Heart left ventricle (tissue), 16 donors: ENCODE measurements around the gene NRCAM. TPM values are rescaled to one million over a fixed set of nuclear protein-coding genes. Genes with fewer than 3 reads are reported as not detected.

Experiments used
- ATAC-seq, 4 donors: fragments of 200-7000 bp; cut with Tn5 transposase; one replicate each; pipeline ENCODE4 v1.9.1; 2020 to 2022; ENCODE audit warnings: moderate library complexity in 4 of 4, mild to moderate bottlenecking in 3 of 4, moderate number of reproducible peaks in 1 of 4
- DNase-seq, 5 donors: peaks; one replicate each; pipeline ENCODE4 v3.0.0-alpha.2; 2020
- H3K27ac ChIP-seq, 12 donors: fragments of 200-600 bp; sonication (generic) in 4 of 12; one replicate each; pipeline versions ENCODE4 v1.5.0 to v1.8.0; 2016 to 2022; ENCODE audit warnings: mild to moderate bottlenecking in 2 of 12
- H3K27me3 ChIP-seq, 9 donors: fragments of 200-600 bp; sonication (generic) in 2 of 9; one replicate each; pipeline versions ENCODE4 v1.5.1 to v1.8.0; 2016 to 2022; ENCODE audit warnings: mild to moderate bottlenecking in 3 of 9
- H3K36me3 ChIP-seq, 9 donors: fragments of 200-600 bp; sonication (generic) in 2 of 9; one replicate each; pipeline versions ENCODE4 v1.5.0 to v1.8.0; 2018 to 2022; ENCODE audit warnings: mild to moderate bottlenecking in 2 of 9
- H3K4me1 ChIP-seq, 12 donors: fragments of 200-600 bp; sonication (generic) in 4 of 12; one replicate each; pipeline versions ENCODE4 v1.5.0 to v1.8.0; 2016 to 2022; ENCODE audit warnings: mild to moderate bottlenecking in 3 of 12
- H3K4me3 ChIP-seq, 12 donors: fragments of 200-600 bp; sonication (generic) in 4 of 12; one replicate each; pipeline versions ENCODE4 v1.5.0 to v1.8.0; 2017 to 2022; ENCODE audit warnings: mild to moderate bottlenecking in 9 of 12, moderate library complexity in 4 of 12
- H3K9me3 ChIP-seq, 12 donors: fragments of 200-600 bp; sonication (generic) in 4 of 12; one replicate each; pipeline versions ENCODE4 v1.5.0 to v1.8.0; 2016 to 2022; ENCODE audit warnings: mild to moderate bottlenecking in 1 of 12
- POLR2A ChIP-seq, 2 donors: fragments of 450-650 bp; IDR thresholded peaks; one replicate each; pipeline ENCODE4 v1.6.1; 2017; ENCODE audit warnings: antibody characterized with exemption in 2 of 2, mild to moderate bottlenecking in 2 of 2, moderate library complexity in 2 of 2
- WGBS, 4 donors: extraction: QIAGEN DNeasy Blood & Tissue Kit in 2 of 4; methylation state at CpG; one replicate each; pipeline versions ENCODE4 v1.1.5 to v1.1.7; 2013 to 2018; 5-methylcytosine and 5-hydroxymethylcytosine counted together
- intact Hi-C, 10 donors: fragments of 100-400 bp; cut with DNase I; formaldehyde crosslinking; loops; one replicate each; pipeline versions ENCODE4 v1.11.1 to v1.14.2; 2022
- polyA plus RNA-seq, 2 donors: library from polyadenylated mRNA; stranded (reverse); fragments of 200-250 nt; gene quantifications; one replicate each; pipeline ENCODE4 v1.2.3, GENCODE V29; 2013
- total RNA-seq, 9 donors: library from RNA; depleted of rRNA in 2 of 9; stranded (reverse); fragments of >200 nt in 2 of 9; fragmentation: NEBNext Ultra II Directional in 3 of 9; extraction: Animal tissue kit (Norgen Biotek cat#: 25700) in 3 of 9; gene quantifications; one replicate each; pipeline versions ENCODE4 v1.1.0 to v1.2.4, GENCODE V29; 2016 to 2023
- TF ChIP-seq, protein P1 (sequence below), 12 donors: fragments of 200-600 bp; sonication (generic) in 4 of 12; IDR thresholded peaks; one replicate each; pipeline versions ENCODE4 v1.5.0 to v1.8.0; 2018 to 2022; ENCODE audit warnings: antibody characterized with exemption in 12 of 12, mild to moderate bottlenecking in 5 of 12
- donor health status: ischemic (EF 13 %, LVEDD 7.1; RV severe dilation, severe dysfunction).
- donor health status: healthy with polysubstance abuse.
- donor health status: DM: no; HTN: yes; CAD: no.
- donor health status: DM: no; HTN: no; CAD: no.
- donor health status: ischemic (EF 25% LVEDD 6.9; RV normal size, moderate dysfunction).
- donor health status: ischemic (EF 25% LVEDD 5.7; RV mildly dilated, moderate dysfunction).
- donor health status: healthy.
- donor health status: DM: yes; HTN: yes; CAD: no.
- donor health status: ischemic (EF 35%, LVEDD 5.7; RV mildly dilated, moderate dysfunction).
- donor health status: nonischemic (EF 11% LVEDD 7.7; RV severe dilation, severe dysfunction).
- donor health status: DM: yes; HTN: yes; CAD: no.
- donor health status: PGD.
- donor health status: ischemic (EF 29% LVEDD 5.4; RV normal size, mild dysfunction).
- donor health status: nonischemic (EF 23%, LVEDD 6.1; RV moderate dilation, normal function).

The NRCAM gene
- total and polyA plus RNA-seq, 11 donors, result 0.07 to 2.5 (median 0.36) TPM

DNA sequence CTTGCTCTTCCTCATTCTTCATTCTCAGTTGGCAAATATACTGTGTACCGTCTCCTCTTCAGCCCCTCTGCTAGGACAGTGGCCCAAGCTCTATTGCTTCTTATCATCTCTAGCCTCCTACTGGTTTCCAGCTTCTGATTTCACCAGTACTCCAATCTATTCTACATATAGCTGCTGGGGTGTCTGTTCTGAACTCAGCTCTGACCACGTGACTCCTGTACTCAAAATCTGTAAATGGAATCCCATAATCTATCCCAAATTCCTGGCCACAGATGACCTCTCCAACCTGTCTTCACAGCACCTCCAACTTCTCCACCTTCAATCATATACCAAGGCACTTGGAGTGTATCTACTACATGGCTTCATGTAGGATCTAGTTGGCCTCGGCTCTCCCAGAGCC is 152.9 kb downstream of the NRCAM start:
- Histone ChIP-seq H3K27ac (no peak overlapping the region), H3K4me1 (no peaks in the 10 kb centered on the region), H3K27me3 (no peaks in the 10 kb centered on the region), H3K4me3 (no peak overlapping the region), H3K9me3 (no peaks in the 10 kb centered on the region), H3K36me3 (no peaks in the 10 kb centered on the region)
- TF ChIP-seq POLR2A (IDR thresholded peaks at IDR 0.05), result no peak
- TF ChIP-seq, protein P1, sequence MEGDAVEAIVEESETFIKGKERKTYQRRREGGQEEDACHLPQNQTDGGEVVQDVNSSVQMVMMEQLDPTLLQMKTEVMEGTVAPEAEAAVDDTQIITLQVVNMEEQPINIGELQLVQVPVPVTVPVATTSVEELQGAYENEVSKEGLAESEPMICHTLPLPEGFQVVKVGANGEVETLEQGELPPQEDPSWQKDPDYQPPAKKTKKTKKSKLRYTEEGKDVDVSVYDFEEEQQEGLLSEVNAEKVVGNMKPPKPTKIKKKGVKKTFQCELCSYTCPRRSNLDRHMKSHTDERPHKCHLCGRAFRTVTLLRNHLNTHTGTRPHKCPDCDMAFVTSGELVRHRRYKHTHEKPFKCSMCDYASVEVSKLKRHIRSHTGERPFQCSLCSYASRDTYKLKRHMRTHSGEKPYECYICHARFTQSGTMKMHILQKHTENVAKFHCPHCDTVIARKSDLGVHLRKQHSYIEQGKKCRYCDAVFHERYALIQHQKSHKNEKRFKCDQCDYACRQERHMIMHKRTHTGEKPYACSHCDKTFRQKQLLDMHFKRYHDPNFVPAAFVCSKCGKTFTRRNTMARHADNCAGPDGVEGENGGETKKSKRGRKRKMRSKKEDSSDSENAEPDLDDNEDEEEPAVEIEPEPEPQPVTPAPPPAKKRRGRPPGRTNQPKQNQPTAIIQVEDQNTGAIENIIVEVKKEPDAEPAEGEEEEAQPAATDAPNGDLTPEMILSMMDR (IDR thresholded peaks at IDR 0.05), result no peak
- DNase-seq, result no peak
- intact Hi-C loops, result no loop called here
- ATAC-seq, result no peak
- 77 to 91% (median 86%) methylated on average over 3 of the region's 3 CpGs for WGBS, 4 donors

DNA sequence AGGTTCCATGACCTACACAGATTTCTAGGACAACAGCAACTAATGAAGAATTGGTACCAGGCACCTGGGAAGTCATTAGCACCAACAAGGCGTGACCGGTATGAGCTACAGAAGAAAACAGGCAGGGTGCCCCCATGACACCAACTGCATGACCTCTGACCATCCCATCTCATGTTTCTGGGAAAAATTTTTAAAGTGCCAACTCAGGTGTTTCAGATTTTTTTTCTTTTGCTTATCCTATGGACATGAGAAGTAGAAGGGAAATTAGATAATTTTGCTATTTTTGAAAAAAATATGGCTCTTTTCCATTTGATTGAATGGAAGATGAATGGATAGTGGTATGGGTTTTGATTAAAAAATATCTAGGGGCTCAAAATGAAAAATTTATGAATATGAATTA is 154.8 kb downstream of the NRCAM start:
- no peak for ATAC-seq
- no peak for DNase-seq
- TF ChIP-seq POLR2A (IDR thresholded peaks at IDR 0.05), result no peak
- TF ChIP-seq, protein P1 (IDR thresholded peaks at IDR 0.05), result no peak

DNA sequence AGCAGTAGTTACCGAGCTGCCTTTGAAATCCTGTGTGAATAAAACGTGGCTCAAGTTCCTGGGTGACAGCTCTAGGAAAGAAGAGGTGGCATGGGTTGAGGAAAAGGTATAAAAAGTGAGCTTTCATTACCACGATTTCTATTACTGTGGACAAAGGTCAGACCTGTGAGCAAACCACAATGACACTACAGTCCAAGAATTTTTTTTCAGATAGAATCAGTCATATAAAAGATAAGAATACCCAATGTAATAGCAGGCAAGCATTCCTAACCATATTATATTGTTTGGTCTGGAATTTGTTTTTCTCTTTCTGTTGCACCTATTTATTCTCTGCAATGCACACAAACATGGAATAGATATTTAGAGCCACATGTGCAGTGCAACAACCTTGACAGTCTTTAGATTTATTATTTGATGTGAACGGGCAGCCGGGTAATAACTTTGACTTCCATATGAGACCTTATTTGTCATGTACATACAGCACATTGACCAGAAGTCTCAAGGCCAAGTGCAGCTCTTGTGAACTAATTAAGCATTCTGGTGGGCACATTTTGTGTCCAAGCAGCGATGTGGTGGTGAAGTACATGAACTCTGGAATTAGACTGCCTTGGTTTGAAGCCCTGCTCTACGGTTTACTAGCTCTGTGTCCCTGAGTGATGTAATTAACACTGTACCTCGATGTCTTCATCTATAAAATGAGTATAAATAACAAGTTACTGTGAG is 156.8 kb downstream of the NRCAM start:
- TF ChIP-seq POLR2A (IDR thresholded peaks at IDR 0.05), result no peak
- TF ChIP-seq, protein P1 (IDR thresholded peaks at IDR 0.05), result no peak
- intact Hi-C loops, result no loop called here
- DNase-seq, result no peak
- H3K4me1 ChIP-seq, result no peaks in the 10 kb centered on the region
- H3K9me3 ChIP-seq, result no peaks in the 10 kb centered on the region
- no peak for ATAC-seq
- no peak overlapping the region for H3K27ac ChIP-seq
- no peaks in the 10 kb centered on the region for H3K36me3 ChIP-seq
- WGBS, 4 donors, result 71 to 78% (median 76%) methylated on average over 8 of the region's 8 CpGs
- H3K27me3 ChIP-seq, result no peaks in the 10 kb centered on the region
- H3K4me3 ChIP-seq, result no peak overlapping the region

More for the DNA sequence above, 154.8 kb downstream of the NRCAM start:
- intact Hi-C loops, result no loop called here
- Histone ChIP-seq H3K27me3 (no peaks in the 10 kb centered on the region), H3K9me3 (no peaks in the 10 kb centered on the region), H3K36me3 (no peaks in the 10 kb centered on the region), H3K4me3 (no peak overlapping the region), H3K27ac (no peak overlapping the region), H3K4me1 (no peaks in the 10 kb centered on the region)
- 90 to 98% (median 92%) methylated on average over 2 of the region's 2 CpGs for WGBS, 4 donors

DNA sequence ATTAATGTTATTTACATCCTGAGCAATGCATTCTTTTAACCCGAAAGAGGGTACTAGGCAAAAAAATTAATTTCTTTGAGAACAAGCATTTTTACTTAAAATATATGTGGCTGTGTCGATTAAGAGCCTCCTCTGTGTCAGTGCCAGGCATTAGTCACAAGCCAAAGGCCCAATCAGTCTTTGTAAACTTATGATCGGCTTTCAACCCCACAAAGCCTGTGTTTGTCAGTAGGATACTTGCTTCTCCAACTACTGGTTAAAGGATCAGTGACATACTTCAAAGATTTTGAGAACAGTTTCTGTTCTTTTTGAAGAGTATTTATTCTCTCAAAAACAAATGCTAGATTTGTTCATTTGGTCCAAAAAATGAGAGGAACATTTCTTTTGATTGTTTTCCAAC is 159.3 kb downstream of the NRCAM start:
- H3K27me3 ChIP-seq, result no peaks in the 10 kb centered on the region
- TF ChIP-seq, protein P1 (IDR thresholded peaks at IDR 0.05), result no peak
- no peak for TF ChIP-seq POLR2A (IDR thresholded peaks at IDR 0.05)
- H3K36me3 ChIP-seq, result no peaks in the 10 kb centered on the region
- H3K4me3 ChIP-seq, result no peak overlapping the region
- no peak overlapping the region for H3K27ac ChIP-seq
- 78 to 86% (median 83%) methylated on average over 3 of the region's 3 CpGs for WGBS, 4 donors
- no peaks in the 10 kb centered on the region for H3K9me3 ChIP-seq
- H3K4me1 ChIP-seq, result peaks cover 0 to 16% (median 0%) of the 10 kb centered on the region in 12 donors
- ATAC-seq (no peak), DNase-seq (no peak)
- intact Hi-C loops, result no loop called here
